Loucy (cell line): ENCODE measurements around the gene ASTN2.

Experiments used
- H2AFZ ChIP-seq: fragments of 200-600 bp; sonication (generic); 2 replicates; pipeline ENCODE4 v1.6.0; 2016; ENCODE audit warnings: antibody characterized with exemption, mild to moderate bottlenecking, low read length, moderate library complexity
- H3F3A ChIP-seq: fragments of 200-600 bp; 2 replicates; pipeline ENCODE4 v1.6.0; 2016; ENCODE audit warnings: antibody characterized with exemption, low read depth, mild to moderate bottlenecking
- H3K27me3 ChIP-seq: fragments of 200-600 bp; sonication (generic); 2 replicates; pipeline ENCODE4 v1.6.1; 2014; ENCODE audit warnings: low read length, mild to moderate bottlenecking; ENCODE audit not compliant: insufficient read depth, poor library complexity, severe bottlenecking
- H3K36me3 ChIP-seq: fragments of 200-600 bp; sonication (generic); 2 replicates; pipeline ENCODE4 v1.6.1; 2016; ENCODE audit warnings: low read length; ENCODE audit not compliant: insufficient read depth
- H3K4me1 ChIP-seq: fragments of 200-600 bp; sonication (generic); 2 replicates; pipeline ENCODE4 v1.5.1; 2014; ENCODE audit warnings: low read length, mild to moderate bottlenecking; ENCODE audit not compliant: insufficient read depth, poor library complexity, severe bottlenecking
- H3K4me2 ChIP-seq: fragments of 200-600 bp; sonication (generic); 2 replicates; pipeline ENCODE4 v1.6.0; 2014; ENCODE audit warnings: antibody characterized with exemption, low read length, low read depth, mild to moderate bottlenecking; ENCODE audit not compliant: poor library complexity, severe bottlenecking
- H3K4me3 ChIP-seq: fragments of 200-600 bp; sonication (generic); 2 replicates; pipeline ENCODE4 v1.5.1; 2014; ENCODE audit warnings: low read length, mild to moderate bottlenecking, mixed read lengths; ENCODE audit not compliant: poor library complexity, severe bottlenecking
- H3K79me2 ChIP-seq: fragments of 200-600 bp; sonication (generic); 2 replicates; pipeline ENCODE4 v1.6.1; 2014; ENCODE audit warnings: low read length; ENCODE audit not compliant: insufficient read depth
- H3K9ac ChIP-seq: fragments of 200-600 bp; sonication (generic); 2 replicates; pipeline ENCODE4 v1.6.0; 2014; ENCODE audit warnings: mild to moderate bottlenecking, low read depth, low read length, moderate library complexity; ENCODE audit not compliant: poor library complexity, severe bottlenecking
- H3K9me2 ChIP-seq: fragments of 200-600 bp; sonication (generic); replicated peaks from 2 replicates; pipeline ENCODE4 v1.6.1; 2016; ENCODE audit warnings: low read depth, low read length, mixed read lengths
- H3K9me3 ChIP-seq: fragments of 200-600 bp; sonication (generic); 2 replicates; pipeline ENCODE4 v1.6.1; 2014; ENCODE audit warnings: mild to moderate bottlenecking, antibody characterized with exemption, low read length, low read depth; ENCODE audit not compliant: insufficient read depth
- H4K20me1 ChIP-seq: fragments of 200-600 bp; sonication (generic); 2 replicates; pipeline ENCODE4 v1.6.0; 2014; ENCODE audit warnings: antibody characterized with exemption, low read length, mild to moderate bottlenecking; ENCODE audit not compliant: insufficient read depth, poor library complexity, severe bottlenecking
- EZH2phosphoT487 ChIP-seq: fragments of 200-600 bp; IDR thresholded peaks from 2 replicates; pipeline ENCODE4 v1.6.1; 2018; ENCODE audit warnings: antibody characterized with exemption, mild to moderate bottlenecking, moderate library complexity, borderline replicate concordance
- TF ChIP-seq, protein P1 (sequence below): fragments of 200-600 bp; sonication (generic); conservative IDR thresholded peaks from 2 replicates; pipeline ENCODE4 v1.5.1; 2014; ENCODE audit warnings: mild to moderate bottlenecking, antibody characterized with exemption, low read length

Gene ASTN2

DNA sequence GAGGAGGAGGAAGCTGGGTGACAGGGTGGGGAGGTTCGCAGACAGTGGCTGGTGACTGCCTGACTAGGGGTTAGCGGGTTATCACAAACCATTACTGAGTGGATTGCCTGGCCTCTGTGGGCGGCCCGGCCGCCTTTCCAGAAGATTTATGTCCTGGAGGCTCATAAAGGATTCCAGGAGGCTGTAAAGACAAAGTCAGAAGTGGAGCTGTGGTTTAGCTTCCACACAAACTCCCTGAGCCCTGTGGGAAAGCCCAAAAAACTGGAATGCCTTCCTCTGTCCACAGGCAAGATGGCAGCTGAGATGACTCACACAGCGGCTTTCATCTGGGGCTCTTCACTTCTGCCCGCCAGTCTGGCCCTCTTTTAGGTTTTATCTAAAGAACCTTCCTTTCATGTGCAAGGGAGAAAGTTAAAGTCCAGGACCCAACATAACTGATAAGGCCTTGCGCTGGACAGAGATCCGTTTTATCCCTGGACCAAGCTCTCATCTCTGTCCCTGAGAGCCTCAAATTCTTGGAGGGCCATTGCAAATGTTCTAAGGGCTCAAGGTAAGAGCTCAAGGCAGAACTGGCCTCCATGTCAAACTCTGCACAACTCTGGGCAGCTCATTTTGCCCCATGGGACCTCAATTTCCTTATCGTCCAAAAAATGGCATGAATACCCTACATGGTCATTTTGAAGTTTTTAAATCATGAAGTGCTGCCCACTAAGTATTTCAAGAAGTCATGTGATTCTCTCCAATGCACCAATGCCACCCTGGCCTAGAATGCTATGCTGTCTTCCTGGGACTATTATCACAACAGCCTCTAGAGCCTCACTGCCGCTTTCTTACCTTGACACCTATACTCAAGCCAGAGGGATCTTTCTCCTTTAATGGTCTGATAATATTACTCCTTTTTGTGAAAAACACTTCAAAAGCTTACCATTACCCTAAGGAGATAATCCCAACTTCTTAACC lies 977.2 kb downstream of the ASTN2 start:
- H3K36me3 ChIP-seq = no peaks in the 10 kb centered on the region
- no peaks in the 10 kb centered on the region for H3K27me3 ChIP-seq
- TF ChIP-seq EZH2phosphoT487 = no peak
- TF ChIP-seq, protein P1, sequence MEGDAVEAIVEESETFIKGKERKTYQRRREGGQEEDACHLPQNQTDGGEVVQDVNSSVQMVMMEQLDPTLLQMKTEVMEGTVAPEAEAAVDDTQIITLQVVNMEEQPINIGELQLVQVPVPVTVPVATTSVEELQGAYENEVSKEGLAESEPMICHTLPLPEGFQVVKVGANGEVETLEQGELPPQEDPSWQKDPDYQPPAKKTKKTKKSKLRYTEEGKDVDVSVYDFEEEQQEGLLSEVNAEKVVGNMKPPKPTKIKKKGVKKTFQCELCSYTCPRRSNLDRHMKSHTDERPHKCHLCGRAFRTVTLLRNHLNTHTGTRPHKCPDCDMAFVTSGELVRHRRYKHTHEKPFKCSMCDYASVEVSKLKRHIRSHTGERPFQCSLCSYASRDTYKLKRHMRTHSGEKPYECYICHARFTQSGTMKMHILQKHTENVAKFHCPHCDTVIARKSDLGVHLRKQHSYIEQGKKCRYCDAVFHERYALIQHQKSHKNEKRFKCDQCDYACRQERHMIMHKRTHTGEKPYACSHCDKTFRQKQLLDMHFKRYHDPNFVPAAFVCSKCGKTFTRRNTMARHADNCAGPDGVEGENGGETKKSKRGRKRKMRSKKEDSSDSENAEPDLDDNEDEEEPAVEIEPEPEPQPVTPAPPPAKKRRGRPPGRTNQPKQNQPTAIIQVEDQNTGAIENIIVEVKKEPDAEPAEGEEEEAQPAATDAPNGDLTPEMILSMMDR = no peak
- H3F3A ChIP-seq = no peaks in the 10 kb centered on the region
- no peak overlapping the region for H3K4me3 ChIP-seq
- H3K9me3 ChIP-seq = no peaks in the 10 kb centered on the region; the same call in 1 of the 2 replicates
- no peaks in the 10 kb centered on the region for H4K20me1 ChIP-seq
- H3K79me2 ChIP-seq = no peaks in the 10 kb centered on the region
- no peak overlapping the region for H3K4me2 ChIP-seq
- no peak overlapping the region for H2AFZ ChIP-seq
- H3K4me1 ChIP-seq = no peaks in the 10 kb centered on the region
- no peaks in the 10 kb centered on the region for H3K9me2 ChIP-seq
- no peak overlapping the region for H3K9ac ChIP-seq

DNA sequence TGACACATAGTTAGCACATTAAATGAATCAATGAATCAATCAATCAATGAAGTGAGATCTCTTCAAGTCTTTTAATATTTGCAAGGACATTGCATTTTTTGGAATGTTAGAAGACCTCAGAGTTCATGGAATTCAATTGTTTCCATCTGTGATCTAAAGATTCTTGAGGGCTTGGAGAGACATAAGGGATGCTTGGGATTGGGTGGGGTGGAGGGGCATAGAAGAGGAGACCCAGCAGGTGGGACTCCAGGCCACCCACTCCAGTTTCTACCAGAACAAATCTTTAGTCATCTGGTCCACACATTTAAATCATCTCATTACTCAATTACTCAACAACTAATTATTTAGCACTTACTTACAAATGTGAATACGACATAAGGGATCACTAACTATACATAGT lies 978.7 kb downstream of the ASTN2 start:
- H3K27me3 ChIP-seq = no peaks in the 10 kb centered on the region
- H3K79me2 ChIP-seq = no peaks in the 10 kb centered on the region
- H3K9me2 ChIP-seq = no peaks in the 10 kb centered on the region
- no peaks in the 10 kb centered on the region for H3K36me3 ChIP-seq
- no peaks in the 10 kb centered on the region; the same call in 1 of the 2 replicates for H3K9me3 ChIP-seq
- no peak overlapping the region for H3K4me2 ChIP-seq
- H4K20me1 ChIP-seq = no peaks in the 10 kb centered on the region
- H3F3A ChIP-seq = no peaks in the 10 kb centered on the region
- H3K4me3 ChIP-seq = no peak overlapping the region
- H3K9ac ChIP-seq = no peak overlapping the region
- TF ChIP-seq EZH2phosphoT487 = no peak
- TF ChIP-seq, protein P1 = no peak
- H3K4me1 ChIP-seq = no peaks in the 10 kb centered on the region
- H2AFZ ChIP-seq = no peak overlapping the region

DNA sequence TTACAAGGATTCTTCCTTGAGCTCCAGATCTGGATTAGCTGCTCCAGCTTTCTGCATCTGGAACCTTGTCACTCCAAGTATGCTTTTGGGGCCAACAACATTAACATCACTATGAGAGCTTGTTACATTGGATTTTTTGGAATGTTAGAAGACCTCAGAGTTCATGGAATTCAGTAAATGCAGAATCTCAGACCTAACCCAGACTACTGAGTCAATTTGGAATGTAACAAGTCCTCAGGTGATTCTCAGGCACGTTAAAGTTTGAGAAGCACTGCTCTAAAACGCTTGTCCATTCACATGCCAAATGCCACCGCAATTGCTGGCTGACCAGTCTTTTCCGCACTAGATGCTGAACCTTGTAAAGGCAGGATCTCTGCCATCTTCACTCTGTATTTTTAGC lies 979.2 kb downstream of the ASTN2 start:
- TF ChIP-seq, protein P1 = no peak
- TF ChIP-seq EZH2phosphoT487 = no peak
- Histone ChIP-seq H3K9ac (no peak overlapping the region), H3K4me1 (no peaks in the 10 kb centered on the region), H4K20me1 (no peaks in the 10 kb centered on the region), H3K36me3 (no peaks in the 10 kb centered on the region), H3K4me2 (no peak overlapping the region), H3F3A (no peaks in the 10 kb centered on the region), H3K79me2 (no peaks in the 10 kb centered on the region), H3K27me3 (no peaks in the 10 kb centered on the region), H3K9me3 (no peaks in the 10 kb centered on the region; the same call in 1 of the 2 replicates), H2AFZ (no peak overlapping the region), H3K4me3 (no peak overlapping the region), H3K9me2 (no peaks in the 10 kb centered on the region)
